NCI-H146 (cell line): ENCODE results near the gene MB.

Experiments used
- DNase-seq: peaks from one replicate; lab custom pipeline; 2025; lab: John Stamatoyannopoulos, UW

MB gene

DNA sequence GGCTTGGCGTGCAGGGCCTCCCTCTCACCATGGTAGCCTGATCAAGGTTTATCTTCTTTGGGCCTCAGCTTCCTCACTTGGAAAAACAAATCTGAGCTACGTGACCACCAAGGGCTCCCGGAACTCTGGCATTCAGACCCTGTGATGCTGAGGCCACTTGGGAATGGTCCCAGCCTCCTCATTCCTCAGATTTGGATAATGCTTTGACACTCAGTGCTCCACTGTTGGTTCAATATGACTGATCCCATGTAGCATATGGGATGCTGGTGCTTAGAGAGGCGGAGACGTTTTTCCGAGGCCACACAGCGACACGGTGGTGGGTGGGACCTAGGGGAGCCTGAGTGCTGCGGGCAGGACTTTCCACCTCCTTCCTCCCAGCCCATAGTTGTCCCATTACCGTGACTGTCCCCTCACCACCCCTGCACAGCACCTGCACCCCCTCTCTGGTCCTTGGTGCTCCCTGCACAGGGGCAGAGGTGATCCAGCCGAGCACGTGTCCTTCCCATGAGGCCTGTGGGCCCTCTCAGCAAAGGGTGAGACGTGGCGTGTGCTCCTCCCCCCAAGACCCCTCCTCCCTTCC is 23.1 kb downstream of the MB start:
- DNase-seq = no peak

DNA sequence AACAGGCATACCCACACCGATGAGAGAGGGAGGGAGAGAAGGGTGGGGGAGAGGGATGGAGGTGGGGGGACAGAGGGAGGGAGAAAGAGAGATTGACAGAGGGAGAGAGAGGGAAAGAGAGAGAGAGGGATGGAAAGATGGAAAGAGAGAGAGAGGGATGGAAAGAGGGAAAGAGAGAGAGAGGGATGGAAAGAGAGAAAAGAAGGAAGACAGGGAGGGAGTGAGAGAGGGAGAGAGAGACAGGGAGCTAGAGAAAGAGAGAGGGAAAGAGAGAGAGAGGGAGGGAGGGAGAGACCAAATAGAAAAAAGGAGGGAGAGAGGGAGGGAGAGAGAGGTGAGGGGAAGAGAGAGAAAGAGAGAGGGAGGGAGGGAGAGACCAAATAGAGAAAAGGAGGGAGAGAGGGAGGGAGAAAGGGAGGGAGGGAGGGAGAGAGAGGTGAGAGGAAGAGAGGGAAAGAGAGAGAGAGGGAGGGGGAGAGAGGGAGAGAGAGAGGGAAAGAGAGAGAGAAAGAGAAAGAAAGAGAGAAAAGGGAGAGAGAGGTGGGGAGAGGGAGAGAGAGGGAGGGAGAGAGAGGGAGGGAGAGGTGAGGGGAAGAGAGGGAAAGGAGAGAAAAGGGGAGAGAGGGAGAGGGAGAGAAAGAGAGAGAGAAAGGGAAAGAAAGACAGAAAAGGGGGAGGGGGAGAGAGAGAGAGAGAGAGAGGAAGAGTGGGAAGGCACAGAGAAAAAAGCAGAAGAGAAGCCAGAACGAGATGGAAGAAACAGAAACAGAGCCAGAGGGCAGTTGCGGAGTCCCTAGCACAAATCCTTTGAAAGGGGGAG is 23.8 kb downstream of the MB start:
- DNase-seq = no peak

DNA sequence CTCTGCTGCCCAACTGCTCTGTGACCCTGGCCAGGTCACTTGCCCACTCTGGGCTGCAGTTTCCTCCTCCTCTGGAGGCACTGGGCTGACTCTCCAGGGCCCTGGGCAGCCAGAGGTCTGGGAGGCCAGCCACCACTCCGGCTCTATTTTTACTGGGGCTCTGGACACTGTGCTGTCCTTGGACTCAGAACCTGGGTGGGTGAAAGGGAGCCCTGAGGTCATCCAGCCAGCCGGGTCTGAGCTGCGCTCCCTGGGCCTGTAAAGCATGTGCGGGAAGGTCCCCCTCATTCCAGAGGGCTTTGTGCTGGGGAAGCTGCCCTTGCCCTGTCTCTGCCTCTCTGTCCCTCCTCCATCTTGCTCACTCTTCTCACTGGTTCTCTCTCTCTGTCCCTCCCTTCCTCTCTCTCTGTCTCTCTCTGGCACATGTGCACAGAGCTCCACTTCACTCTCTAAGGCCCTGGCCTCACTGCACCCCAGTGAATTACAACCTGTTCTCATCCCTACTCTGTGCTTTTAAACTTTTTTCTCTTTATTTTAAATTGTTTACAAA is 24.6 kb downstream of the MB start:
- DNase-seq = no peak

DNA sequence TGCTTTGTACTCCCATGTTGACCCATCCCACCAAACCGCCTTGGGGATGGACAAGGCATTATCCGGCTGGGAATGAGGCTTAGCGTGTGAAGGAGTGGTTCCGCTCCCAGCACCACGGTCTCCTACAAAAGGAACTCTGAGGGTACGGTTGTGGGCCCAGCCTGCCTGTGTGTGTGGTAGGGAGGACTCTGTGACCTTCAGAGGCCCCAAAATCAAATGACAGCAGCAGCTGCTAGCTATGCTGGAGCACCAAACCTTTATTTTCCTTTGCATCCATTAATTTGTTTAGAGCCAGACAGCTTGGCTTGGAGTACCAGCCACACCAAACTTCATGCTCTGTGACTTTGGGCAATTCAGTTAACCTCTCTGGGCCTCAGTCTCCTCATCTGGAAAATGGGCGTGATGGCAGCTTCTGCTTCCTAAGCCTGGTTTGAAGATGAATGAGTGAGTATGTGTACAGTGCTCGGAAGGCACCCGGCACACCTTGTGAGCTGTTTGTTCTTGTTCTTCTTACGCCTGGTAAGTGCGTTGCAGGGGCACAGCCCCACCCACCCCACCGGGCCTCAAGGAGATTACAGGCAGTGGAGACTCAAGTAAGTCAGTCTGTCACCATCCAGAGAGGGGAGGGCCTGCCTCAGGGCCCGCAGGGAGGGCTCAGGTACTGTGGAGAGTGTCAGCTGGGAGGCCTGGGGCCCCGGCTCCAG is 25.3 kb downstream of the MB start:
- DNase-seq = no peak

DNA sequence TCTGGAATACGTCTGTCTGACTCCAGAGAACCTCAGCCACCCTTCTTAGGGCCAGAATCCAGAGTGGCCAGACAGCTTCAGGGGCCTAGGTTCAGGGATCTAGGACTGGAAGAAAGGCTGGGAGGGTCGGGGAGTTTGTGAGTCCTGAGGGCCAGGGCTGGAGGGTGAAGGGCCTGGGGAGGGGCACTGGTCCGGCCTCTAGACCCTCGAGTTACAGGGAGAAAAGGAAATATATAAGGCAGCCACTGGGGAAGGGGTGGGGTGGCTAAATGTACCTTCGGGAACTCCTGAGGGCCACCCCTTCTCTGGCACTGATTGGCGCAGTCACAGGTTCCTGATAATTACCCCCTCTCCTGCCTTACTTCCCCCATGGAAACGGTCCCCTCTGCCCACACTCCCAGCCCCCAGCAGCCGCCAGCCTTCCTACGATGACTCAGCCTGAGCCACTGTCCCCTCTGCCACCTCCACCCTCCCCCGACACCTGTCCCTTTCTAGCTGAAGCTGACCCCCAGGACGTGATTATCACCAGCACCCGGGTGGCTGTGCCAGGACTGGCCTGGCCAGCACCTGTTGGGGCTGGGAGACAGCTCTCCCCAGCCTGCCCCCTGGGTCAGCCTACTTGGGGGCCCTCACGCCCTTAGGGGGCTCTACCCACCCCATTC is 26.4 kb downstream of the MB start:
- DNase-seq = no peak

DNA sequence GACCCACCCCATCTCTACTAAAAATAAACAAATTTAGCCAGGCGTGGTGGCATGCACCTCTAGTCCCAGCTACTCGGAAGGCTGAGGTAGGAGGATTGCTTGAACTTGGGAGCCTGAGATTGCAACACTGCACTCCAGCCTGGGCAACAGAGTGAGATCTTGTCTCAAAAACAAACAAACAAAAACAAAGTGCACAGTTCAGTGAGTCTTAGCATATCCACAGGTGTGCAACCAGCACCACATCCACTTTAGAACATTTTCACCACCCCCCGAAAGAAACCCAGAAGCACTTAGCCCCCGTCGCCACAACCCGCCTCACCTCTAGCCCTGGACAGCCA is 27.4 kb downstream of the MB start:
- DNase-seq = no peak

DNA sequence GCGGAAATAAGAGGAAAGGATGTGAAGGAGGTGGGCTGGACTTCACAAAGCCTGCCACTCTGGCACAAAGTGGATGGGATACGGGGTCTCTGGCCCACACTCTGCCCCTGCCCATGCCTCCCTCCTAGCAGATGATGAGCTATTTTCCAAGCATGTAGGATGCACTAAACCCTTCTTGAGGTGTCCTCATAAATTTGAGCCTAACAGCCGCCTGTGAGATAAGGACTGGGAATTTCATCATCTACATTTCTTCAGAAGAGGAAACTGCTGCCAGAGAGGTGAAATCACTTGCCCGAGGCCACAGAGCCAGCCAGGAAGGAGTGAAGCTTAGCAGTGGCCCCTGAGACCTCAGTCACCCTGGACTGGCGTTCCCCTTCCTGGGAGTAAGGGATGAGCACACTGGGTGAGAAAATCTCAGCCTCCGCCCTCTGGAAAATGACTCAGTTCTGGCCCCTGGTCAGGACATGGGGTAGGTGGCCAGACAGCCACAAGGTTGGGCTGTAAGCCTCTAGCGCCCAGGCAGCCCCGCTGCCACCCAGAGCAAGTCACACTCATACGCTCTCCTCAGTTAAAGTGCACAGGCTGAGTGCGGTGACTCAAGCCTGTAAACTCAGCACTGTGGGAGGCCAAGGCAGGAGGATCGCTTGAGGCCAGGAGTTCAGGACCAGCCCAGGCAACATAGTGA is 27.9 kb downstream of the MB start:
- no peak for DNase-seq

DNA sequence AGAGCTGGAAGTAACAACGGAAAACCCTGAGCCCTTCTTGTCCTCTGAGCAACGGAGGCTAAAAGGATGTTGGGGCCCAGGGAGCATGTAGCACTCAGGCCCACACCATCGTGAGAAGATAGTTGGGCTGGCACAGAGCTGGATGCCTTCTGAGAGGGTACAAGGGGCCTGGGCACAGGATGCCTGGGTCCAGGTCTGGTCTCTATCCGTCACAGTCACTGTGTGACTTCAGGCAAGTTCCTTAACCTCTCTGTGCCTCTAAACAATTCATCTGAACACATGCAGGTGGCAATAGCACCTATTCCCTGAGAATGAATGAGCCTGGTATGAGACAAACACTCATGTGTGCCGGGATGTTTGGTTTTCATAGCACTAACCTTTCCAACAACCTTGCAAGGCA is 29.2 kb downstream of the MB start:
- no peak for DNase-seq

DNA sequence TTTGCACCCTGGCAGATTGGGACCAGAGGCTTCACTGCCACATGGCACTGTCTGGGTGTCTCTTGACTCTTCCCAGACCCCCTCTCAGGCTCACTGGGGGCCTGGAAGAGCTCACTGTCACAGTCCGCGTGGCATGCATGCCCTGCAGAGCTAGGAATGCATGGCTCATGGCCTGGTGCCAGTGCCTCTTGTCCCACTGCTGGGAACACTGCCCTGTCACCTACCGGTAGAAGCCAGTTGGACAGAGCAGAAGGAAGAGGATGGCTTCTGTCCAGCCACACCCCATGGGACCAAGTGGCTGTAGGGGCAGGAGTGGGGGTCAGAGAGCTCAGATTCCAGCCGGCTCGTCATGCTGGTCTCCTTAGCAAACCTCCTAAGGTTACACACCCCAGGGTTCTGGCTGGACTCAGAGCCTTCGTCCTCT is 29.7 kb downstream of the MB start:
- no peak for DNase-seq

DNA sequence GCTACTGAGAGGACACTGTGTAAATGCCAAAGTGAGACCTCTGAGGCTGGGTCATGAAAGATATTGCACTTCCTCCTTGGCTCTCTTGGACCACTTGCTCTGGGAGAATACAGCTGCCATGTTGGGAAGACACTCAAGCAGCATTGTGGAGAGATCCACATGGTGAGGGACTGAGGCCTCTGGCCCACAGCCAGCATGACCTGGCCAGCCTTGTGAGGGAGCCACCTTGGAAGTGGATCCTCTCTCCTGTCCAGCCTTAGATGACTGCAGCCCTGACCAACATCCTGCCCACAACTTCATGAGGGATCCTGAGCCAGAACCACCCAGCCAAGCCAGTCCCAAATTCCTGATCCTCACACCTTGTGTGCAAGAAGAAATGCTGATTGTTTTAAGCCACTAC is 30.4 kb downstream of the MB start:
- DNase-seq = no peak

DNA sequence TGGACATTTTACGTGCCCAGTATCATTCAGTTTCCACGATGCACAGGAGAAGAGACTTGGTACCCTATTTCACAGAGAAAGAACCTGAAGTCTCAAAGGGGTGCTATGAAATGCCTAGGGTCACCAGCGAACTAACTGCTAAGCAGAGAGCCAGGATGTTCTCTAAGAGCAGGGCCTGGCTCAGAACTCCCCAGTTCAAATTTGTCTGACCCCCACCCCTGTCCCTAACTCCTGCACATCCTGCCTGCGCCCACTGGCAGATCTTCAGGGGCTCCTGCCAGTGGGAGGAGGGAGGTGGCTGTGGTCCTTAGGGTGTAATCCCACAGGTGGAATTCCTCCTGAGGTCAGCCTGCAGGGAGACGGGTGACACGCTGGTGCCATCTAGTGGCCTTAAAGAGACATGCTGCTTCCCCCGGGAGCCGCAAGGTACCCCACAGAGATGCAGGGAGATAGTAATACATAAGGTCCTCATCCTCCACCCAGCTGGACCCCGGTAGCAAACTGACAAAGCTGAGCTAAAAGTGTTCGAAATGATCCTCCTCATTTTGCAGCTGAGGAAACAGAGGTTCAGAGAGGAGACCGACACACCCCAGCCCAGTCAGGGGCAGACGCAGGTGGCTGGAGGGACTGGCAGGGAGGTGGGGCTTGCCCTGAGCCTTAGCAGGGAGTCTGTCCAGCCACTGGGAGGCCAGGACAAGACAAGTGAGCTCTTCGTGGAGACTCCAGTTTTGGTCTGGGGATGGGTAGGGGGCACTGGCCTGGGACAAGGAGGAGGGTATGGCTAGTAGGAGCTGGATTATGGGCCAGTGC is 34.1 kb downstream of the MB start:
- peak; percentile 69 for DNase-seq

DNA sequence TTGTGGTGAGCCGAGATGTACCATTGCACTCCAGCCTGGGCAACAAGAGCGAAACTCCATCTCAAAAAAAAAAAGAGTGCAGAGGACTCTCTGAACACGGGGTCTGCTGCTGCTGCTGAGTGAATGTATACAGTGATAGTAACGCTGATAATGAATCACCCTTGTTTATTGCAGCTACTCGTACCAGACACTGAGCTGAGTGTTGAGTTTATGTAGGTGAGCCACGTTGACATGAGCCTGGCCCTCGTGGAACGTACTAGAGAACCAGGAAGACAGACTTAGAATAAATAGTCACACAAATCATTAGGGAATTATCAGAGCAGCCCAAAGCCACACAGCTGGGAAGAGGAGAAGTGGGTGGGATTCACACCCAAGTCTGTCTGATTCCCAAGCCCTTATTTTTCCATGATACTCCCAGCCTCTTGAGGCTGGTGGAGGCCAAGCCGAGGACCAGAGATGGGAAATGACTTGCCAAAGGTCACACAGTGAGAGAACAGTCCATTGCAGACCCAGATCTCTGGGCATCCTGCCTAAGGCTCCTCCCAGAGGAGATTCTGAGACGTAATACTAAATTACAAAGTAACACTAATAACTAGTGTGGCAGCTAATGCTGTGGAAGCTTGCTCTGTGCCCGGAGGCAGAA is 34.8 kb downstream of the MB start:
- no peak for DNase-seq

DNA sequence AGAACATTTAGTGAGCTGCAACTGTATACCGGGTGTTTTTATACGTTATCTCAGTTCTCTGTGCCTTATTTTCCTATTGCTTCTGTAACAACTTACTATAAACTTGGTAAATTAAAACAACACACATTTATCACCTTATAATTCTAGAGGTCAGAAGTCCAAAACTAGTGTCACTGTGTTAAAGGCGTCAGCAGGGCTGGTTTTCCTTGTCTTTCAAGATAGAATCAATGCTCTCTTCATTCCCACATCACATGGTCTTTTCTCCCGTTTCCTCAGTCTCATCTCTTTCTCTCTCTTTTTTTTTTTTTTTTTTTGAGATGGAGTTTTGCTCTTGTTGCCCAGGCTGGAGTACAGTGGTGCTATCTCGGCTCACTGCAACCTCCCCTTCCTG is 36.1 kb downstream of the MB start:
- DNase-seq = no peak

DNA sequence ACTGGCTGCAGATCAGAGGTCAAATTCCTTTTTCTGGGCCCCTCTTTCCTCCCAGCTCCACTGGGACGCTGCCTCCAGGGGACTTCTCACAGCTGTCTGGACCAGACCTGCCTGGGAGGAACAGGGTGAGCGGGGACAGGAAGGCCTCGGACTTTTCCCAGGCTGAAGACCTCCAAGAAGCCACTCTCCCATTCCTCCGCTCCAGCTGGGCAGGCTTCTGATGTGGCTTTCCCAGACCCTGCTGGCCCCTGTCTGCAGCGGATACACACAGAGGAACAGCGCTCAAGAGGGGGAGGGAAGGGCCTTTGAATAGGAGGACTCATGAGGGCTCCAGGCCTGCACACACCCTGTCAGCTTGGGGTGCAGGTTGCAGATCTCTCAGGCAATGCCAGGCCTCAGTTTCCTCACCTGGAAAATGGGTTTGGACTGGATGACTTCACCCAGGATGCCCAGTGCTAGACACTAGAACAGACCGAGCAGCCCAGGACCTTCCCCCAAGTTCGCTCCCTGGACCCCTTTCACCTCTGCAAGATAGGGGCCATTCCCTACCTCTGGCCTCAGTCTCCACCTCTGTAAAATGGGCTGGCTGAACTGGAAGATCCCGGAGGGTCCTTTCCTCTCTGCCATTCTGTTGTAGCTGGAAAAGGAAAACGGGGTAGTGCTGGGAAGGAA is 36.6 kb downstream of the MB start:
- DNase-seq = no peak

DNA sequence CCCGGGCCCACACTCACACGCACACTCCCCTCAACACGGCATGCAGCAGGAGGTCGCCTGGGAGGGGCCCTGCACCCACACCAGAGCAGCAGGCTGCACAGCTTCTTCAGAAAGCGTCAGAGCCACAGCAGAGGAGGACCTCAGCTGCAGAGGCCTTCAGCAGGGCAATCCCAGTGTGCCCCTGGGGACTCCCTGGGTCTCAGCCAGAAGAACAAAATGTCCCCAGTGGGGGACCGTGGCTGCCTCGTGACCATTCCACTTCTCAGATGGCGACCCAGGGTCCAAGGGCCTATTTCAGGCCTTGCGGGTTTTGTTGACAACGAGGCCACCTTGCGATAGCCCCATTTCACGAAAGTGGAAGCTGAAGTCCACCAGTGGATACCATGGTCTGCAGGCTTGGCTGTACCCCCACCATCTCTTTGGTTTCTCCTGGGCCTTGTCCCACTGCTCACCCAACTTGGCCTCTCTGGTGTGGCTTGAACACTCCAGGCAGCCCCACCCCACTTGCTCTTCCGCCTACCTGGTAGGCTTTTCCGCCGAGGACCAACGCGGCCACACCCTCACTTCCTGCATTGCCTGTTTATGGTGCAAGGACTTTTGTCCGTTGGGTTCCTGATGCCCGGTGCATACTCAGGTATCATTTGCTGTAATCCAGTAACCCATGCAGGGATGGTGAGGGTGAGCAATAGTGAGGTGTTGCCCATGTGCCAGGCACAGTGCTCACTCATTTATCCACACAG is 38.1 kb downstream of the MB start:
- DNase-seq = no peak

DNA sequence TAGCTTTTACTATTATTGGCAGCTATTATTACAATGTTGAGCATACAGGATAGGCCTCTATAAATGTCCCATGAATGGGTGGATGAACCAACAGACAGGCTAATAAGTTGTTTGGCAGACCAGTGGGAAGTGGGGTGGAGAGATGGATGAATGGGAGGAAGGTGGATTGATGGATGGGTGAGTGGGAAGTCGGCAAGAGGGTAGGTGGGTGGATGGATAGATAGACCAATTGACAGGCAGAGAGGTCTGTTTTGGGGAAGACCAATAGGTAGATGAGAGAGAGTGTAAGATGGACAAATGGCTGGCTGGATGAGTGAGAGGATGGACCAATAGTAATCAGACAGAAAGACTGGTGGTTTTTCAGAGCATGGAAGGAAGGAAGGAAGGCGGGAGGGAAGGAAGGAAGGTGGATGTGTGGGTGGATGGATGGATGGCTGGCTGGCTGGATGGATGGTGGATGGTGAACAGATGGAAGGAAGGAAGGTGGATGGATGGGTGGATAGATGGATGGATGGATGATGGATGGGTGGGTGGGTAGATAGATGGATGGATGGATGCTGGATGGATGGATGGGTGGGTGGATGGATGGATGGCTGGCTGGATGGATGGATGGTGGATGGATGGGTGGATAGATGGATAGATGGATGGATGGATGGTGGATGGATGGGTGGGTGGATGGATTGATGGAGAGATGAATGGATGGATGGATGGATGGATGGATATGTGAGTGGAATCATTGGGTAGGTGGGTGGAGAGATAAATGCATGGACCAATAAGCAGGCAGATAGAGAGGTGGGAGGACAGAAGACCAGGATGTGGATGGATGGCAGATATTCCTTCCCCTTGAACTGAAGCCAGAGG is 39.1 kb downstream of the MB start:
- DNase-seq = no peak

DNA sequence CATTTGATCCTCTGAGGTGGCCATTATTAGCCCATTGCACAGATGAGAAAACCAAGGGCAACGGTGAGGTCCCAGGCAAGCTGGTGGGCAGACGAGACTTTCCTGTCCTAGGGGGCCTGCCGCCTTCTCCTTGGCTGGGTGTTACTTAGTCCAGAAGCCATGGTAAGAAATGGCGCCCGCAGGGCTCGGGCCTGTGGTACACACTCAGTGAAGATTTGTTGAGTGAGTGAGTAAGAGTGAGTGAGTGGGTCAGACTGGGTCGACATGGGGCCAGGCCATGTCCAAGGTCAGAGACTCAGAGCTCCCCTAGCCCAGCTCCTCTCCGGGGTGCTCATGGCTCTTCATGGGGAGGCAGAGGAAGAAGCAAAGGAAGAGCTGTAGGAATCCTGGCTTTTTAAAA is 40.5 kb downstream of the MB start:
- DNase-seq = no peak

DNA sequence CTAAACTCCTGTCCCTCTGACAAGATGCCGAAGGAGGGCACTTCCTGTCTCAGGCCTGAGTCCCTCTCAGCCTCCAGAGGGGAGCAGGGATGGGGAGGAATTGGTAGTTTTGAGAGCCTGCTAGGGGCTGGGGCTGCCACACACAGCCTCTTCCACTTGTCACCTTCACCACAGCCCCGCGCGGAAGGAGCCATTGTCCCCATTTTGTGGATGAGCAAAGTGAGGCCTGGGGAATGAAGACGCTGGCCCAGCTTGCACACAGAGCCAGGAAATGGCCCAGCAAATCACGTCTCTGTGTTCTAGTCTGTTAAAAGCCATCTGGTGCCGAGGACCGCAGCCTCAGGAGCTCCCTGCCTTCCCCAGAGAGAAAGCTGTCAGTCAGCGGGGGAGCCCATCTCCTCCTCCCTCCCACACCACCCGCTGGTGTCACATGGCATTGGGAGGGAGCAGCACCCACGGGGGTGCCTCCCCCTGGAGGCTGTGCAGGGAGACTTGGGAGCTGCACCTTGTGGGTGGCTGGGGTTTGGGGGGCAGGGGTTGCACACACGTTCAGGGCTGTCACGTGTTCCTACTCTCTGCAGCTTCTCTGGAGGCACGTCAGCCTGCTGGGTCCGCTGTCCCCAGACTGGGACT is 41.9 kb downstream of the MB start:
- DNase-seq = no peak
